WI38 (cell line): ENCODE data around the gene TNFRSF11A.

Experiments
- H3K4me3 ChIP-seq: 2 replicates; pipeline ENCODE4 v1.5.1; 2011; ENCODE audit warnings: low read depth, mild to moderate bottlenecking, control low read depth, low read length
- TF ChIP-seq, protein P1 (sequence below): IDR thresholded peaks from 2 replicates; pipeline ENCODE4 v1.5.1; 2012; ENCODE audit warnings: low read depth, mild to moderate bottlenecking, control low read depth, low read length

TNFRSF11A gene

DNA sequence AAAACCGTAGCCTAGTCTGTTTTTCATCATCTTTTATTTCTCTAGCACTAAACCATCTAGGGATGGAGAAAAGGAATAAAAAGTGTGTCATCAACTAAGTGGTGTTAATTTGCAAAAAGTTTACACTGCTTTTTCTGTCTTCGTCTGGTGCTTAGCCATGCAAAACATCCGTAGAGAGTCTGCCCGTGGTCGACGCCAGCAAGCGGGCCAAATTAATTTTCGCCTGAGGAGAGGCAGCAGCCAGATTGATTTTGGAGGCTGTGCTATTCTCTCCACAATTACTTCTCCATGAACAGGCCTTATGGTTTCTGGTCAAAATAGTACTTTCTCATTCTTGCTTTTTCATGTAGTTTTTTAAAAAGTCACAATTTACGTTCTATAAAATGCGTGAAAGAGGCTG, 46.3 kb downstream of the TNFRSF11A start:
- H3K4me3 ChIP-seq = no peak overlapping the region
- TF ChIP-seq, protein P1, sequence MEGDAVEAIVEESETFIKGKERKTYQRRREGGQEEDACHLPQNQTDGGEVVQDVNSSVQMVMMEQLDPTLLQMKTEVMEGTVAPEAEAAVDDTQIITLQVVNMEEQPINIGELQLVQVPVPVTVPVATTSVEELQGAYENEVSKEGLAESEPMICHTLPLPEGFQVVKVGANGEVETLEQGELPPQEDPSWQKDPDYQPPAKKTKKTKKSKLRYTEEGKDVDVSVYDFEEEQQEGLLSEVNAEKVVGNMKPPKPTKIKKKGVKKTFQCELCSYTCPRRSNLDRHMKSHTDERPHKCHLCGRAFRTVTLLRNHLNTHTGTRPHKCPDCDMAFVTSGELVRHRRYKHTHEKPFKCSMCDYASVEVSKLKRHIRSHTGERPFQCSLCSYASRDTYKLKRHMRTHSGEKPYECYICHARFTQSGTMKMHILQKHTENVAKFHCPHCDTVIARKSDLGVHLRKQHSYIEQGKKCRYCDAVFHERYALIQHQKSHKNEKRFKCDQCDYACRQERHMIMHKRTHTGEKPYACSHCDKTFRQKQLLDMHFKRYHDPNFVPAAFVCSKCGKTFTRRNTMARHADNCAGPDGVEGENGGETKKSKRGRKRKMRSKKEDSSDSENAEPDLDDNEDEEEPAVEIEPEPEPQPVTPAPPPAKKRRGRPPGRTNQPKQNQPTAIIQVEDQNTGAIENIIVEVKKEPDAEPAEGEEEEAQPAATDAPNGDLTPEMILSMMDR = no peak

DNA sequence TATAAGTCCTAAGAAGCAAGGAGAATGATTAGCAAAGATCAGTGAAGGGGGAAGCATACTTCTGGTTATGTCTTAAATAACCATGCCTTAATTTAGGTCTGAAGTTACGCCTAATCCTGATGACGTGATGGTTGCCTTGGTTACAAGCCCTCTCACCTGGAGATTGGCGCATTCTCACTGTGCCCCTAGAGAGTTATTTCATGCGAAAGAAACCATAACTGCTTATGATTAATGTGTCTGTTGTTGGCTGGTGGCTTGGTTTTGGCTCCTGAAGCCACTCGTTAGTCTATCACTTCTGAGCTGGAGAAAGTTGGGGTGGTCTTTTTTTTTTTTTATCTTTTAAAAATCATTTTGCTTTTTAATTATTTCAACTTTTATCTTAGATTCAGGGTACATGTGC, 47.0 kb downstream of the TNFRSF11A start:
- no peak overlapping the region for H3K4me3 ChIP-seq
- TF ChIP-seq, protein P1 = no peak

DNA sequence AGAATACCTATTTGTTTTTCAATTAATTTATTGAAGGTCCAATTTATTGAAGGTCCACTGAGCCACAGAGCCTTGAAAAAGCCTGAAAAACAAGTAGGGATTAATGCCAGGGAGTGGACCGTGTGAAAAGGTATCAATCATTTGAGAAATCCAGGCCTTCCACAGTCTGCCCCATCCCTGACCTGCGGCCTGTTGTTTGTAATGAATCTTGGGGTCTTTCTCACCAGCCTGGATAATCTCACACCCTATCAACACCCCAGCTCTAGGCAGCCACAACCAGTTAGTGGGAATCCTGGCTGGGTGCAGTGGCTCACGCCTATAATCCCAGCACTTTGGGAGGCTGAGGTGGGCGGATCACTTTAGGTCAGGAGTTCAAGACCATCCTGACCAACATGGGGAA, 47.8 kb downstream of the TNFRSF11A start:
- TF ChIP-seq, protein P1 = no peak

GRCh38 chr18:62374410-62374965, 49.4 kb downstream of the TNFRSF11A start:
- TF ChIP-seq, protein P1 = no peak
- H3K4me3 ChIP-seq = no peak overlapping the region

More for the DNA sequence above, 47.8 kb downstream of the TNFRSF11A start:
- H3K4me3 ChIP-seq = no peak overlapping the region

DNA sequence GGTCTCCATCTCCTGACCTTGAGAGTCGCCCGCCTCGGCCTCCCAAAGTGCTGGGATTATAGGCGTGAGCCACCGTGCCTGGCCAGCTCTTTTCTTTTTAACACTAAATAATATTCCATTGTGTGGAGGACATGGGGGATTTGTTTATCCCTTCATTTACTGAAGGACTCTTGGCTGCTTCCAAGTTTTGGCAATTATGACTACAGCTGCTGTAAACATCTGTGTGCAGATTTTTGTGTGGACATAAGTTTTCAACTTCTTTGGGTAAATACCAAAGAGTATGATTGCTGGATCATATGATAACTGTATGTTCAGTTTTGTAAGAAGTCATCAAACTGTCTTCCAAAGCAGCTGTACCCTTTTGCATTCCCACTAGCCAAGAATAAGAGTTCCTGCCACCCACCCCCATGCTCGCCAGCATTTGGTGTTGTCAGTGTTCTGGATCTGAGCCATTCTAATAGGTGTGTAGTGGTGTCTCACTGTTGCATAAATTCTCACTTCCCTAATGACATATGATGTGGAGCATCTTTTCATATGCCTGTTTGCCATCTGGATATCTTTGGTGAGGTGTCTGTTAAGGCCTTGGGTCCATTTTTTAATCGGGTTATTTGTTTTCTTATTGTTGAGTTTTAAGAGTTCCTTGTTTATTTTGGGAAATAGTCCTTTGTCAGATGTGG, 52.2 kb downstream of the TNFRSF11A start:
- TF ChIP-seq, protein P1 = no peak
- no peak overlapping the region for H3K4me3 ChIP-seq

GRCh38 chr18:62379051-62379450, 53.9 kb downstream of the TNFRSF11A start:
- TF ChIP-seq, protein P1 = no peak
- no peak overlapping the region for H3K4me3 ChIP-seq

GRCh38 chr18:62381373-62381772, 56.3 kb downstream of the TNFRSF11A start:
- no peak overlapping the region for H3K4me3 ChIP-seq
- TF ChIP-seq, protein P1 = no peak
